Spleen (tissue), 11 donors: ENCODE data around the gene FDX1. TPM values are rescaled to one million over a fixed set of nuclear protein-coding genes. Genes with fewer than 3 reads are reported as not detected.
"Not testable (repeated sequence)": the region's sequence is repeated elsewhere in the genome, so short reads cannot be mapped to it uniquely, and the experiment has no call there.

ENCODE experiments used
- DNase-seq: peaks from one replicate; pipeline ENCODE4 v3.0.0-alpha.2; 2020
- H3K27ac ChIP-seq, 8 donors: fragments of 200-600 bp; sonication (generic) in 7 of 8; 1 replicate in 4 of 8; 2 replicates in 4 of 8; pipeline versions ENCODE4 v1.5.0 to v1.8.0; 2016 to 2021; ENCODE audit warnings: inconsistent platforms in 4 of 8, mild to moderate bottlenecking in 4 of 8, moderate library complexity in 1 of 8
- H3K27me3 ChIP-seq, 7 donors: fragments of 200-600 bp; sonication (generic) in 6 of 7; replicated peaks in 1 of 7; 1 replicate in 4 of 7; 2 replicates in 3 of 7; pipeline versions ENCODE4 v1.5.0 to v1.8.0; 2016 to 2021; ENCODE audit warnings: inconsistent platforms in 3 of 7, mild to moderate bottlenecking in 1 of 7
- H3K36me3 ChIP-seq, 6 donors: fragments of 200-600 bp; sonication (generic) in 5 of 6; 1 replicate in 4 of 6; 2 replicates in 2 of 6; pipeline versions ENCODE4 v1.5.0 to v1.8.0; 2016 to 2021; ENCODE audit warnings: inconsistent platforms in 2 of 6
- H3K4me1 ChIP-seq, 6 donors: fragments of 200-600 bp; sonication (generic) in 5 of 6; 1 replicate in 3 of 6; 2 replicates in 3 of 6; pipeline versions ENCODE4 v1.5.0 to v1.8.0; 2016 to 2021; ENCODE audit warnings: inconsistent platforms in 3 of 6
- H3K4me3 ChIP-seq, 8 donors: fragments of 200-600 bp; sonication (generic) in 7 of 8; 1 replicate in 4 of 8; 2 replicates in 4 of 8; pipeline versions ENCODE4 v1.5.0 to v1.8.0; 2016 to 2021; ENCODE audit warnings: inconsistent platforms in 4 of 8, mild to moderate bottlenecking in 4 of 8, moderate library complexity in 2 of 8
- H3K9me3 ChIP-seq, 8 donors: fragments of 200-600 bp; sonication (generic) in 7 of 8; 1 replicate in 4 of 8; 2 replicates in 4 of 8; pipeline versions ENCODE4 v1.5.0 to v1.8.0; 2016 to 2021; ENCODE audit warnings: inconsistent platforms in 4 of 8
- CTCF ChIP-seq, 11 experiments: fragments of 200-600 bp in 7 of 11; fragments of 450-650 bp in 4 of 11; sonication (generic) in 4 of 11; IDR thresholded peaks in 8 of 11; conservative IDR thresholded peaks in 3 of 11; 1 replicate in 7 of 11; 2 replicates in 4 of 11; pipeline versions ENCODE4 v1.4.0 to v1.8.0; 2016 to 2021; ENCODE audit warnings: antibody characterized with exemption in 11 of 11, inconsistent platforms in 4 of 11, mild to moderate bottlenecking in 1 of 11
- POLR2A ChIP-seq, 3 donors: fragments of 450-650 bp; IDR thresholded peaks; one replicate each; pipeline ENCODE4 v1.5.1; 2017; ENCODE audit warnings: antibody characterized with exemption in 3 of 3, mild to moderate bottlenecking in 1 of 3
- POLR2AphosphoS5 ChIP-seq, 3 donors: sonication (generic); formaldehyde crosslinking; IDR thresholded peaks; one replicate each; pipeline ENCODE4 v1.5.1; 2017; ENCODE audit warnings: antibody characterized with exemption in 3 of 3
- WGBS, 5 donors: extraction: QIAGEN DNeasy Blood & Tissue Kit in 3 of 5; methylation state at CpG; one replicate each; pipeline versions ENCODE4 v1.1.5 to v1.1.7; 2013 to 2018; 5-methylcytosine and 5-hydroxymethylcytosine counted together
- intact Hi-C: fragments of 100-400 bp; cut with DNase I; formaldehyde crosslinking; loops from one replicate; pipeline ENCODE4 v1.15.0; 2023; ENCODE audit warnings: low total_unique reads
- polyA plus RNA-seq, 3 donors: library from polyadenylated mRNA; stranded (reverse); fragments of 200-250 nt; gene quantifications; one replicate each; pipeline ENCODE4 v1.2.1, GENCODE V29; 2013
- total RNA-seq, 7 donors: library from RNA; depleted of rRNA in 3 of 7; stranded (reverse); fragments of >200 nt in 3 of 7; fragmentation: NEBNext Ultra II Directional in 4 of 7; extraction: Animal tissue kit (Norgen Biotek cat#: 25700) in 4 of 7; gene quantifications; one replicate each; pipeline versions ENCODE4 v1.1.0 to v1.2.1, GENCODE V29; 2016 to 2021
- donor health status: healthy with polysubstance abuse.
- donor health status: DM: no; HTN: no; CAD: no; lungs with moderate emphysema.
- donor health status: DM: no; HTN: no; CAD: no.
- donor health status: Bipolar disorder and iron deficiency.
- donor health status: healthy.
- donor health status: DM: no; HTN: no; CAD: no.
- donor health status: DM: yes; HTN: yes; CAD: no.

FDX1 gene
- total and polyA plus RNA-seq, 10 donors, result 7.9 to 15.7 (median 10.3) TPM

GRCh38 chr11:110392056-110392455 lies 37.7 kb upstream of the FDX1 start:
- no peak for DNase-seq
- intact Hi-C loops, result no loop called here
- WGBS, 5 donors, result 69 to 82% (median 71%) methylated on average over 3 of the region's 3 CpGs
- TF ChIP-seq POLR2AphosphoS5 (IDR thresholded peaks at IDR 0.05), result no peak
- Histone ChIP-seq H3K27ac (no peak overlapping the region), H3K4me1 (no peaks in the 10 kb centered on the region), H3K36me3 (no peaks in the 10 kb centered on the region), H3K27me3 (no peaks in the 10 kb centered on the region), H3K9me3 (peaks cover 0 to 6% (median 0%) of the 10 kb centered on the region in 8 donors), H3K4me3 (no peak overlapping the region)

- intact Hi-C loops, H3K36me3 ChIP-seq, H3K4me1 ChIP-seq, H3K9me3 ChIP-seq, H3K27me3 ChIP-seq, H3K4me3 ChIP-seq, DNase-seq: not testable (repeated sequence)
- peak overlapping the region in 4 of 8 donors; percentile 7 to 54 (median 50) for H3K27ac ChIP-seq
- 69 to 75% (median 70%) methylated on average over 8 of the region's 8 CpGs for WGBS, 5 donors
Observed at GRCh38 chr11:110397668-110398286, 32.0 kb upstream of the FDX1 start.

- DNase-seq, H3K36me3 ChIP-seq, H3K27ac ChIP-seq, H3K4me1 ChIP-seq, intact Hi-C loops, H3K27me3 ChIP-seq, H3K4me3 ChIP-seq: not testable (repeated sequence)
- peaks cover 0 to 13% (median 0%) of the 10 kb centered on the region in 8 donors for H3K9me3 ChIP-seq
- 91 to 98% (median 94%) methylated on average over 5 of the region's 5 CpGs for WGBS, 5 donors
Observed at GRCh38 chr11:110403585-110403984, 26.2 kb upstream of the FDX1 start.

- 76 to 93% (median 84%) methylated on average over 4 of the region's 4 CpGs for WGBS, 5 donors
- H3K4me1 ChIP-seq, DNase-seq, H3K27ac ChIP-seq, H3K36me3 ChIP-seq, intact Hi-C loops, H3K4me3 ChIP-seq, H3K27me3 ChIP-seq: not testable (repeated sequence)
- H3K9me3 ChIP-seq, result peaks cover 0 to 13% (median 0%) of the 10 kb centered on the region in 8 donors
Observed at GRCh38 chr11:110405636-110406035, 24.1 kb upstream of the FDX1 start.

GRCh38 chr11:110407315-110407714 lies 22.4 kb upstream of the FDX1 start:
- 79 to 92% (median 86%) methylated on average over 5 of the region's 5 CpGs for WGBS, 5 donors
- Histone ChIP-seq H3K27me3 (no peaks in the 10 kb centered on the region), H3K4me1 (peaks cover 0 to 6% (median 0%) of the 10 kb centered on the region in 6 donors), H3K36me3 (no peaks in the 10 kb centered on the region), H3K4me3 (no peak overlapping the region), H3K9me3 (peaks cover 0 to 13% (median 0%) of the 10 kb centered on the region in 8 donors), H3K27ac (no peak overlapping the region)
- intact Hi-C loops, result no loop called here
- TF ChIP-seq POLR2AphosphoS5 (IDR thresholded peaks at IDR 0.05) (no peak), POLR2A (IDR thresholded peaks at IDR 0.05) (no peak), CTCF (IDR thresholded peaks at IDR 0.05 in 8 of 11, conservative IDR thresholded peaks at IDR 0.05 in 3 of 11) (no peak)
- no peak for DNase-seq

GRCh38 chr11:110409174-110409573 lies 20.6 kb upstream of the FDX1 start:
- Histone ChIP-seq H3K9me3 (peaks cover 0 to 13% (median 0%) of the 10 kb centered on the region in 8 donors), H3K36me3 (no peaks in the 10 kb centered on the region), H3K27me3 (no peaks in the 10 kb centered on the region), H3K4me1 (peaks cover 0 to 6% (median 0%) of the 10 kb centered on the region in 6 donors), H3K27ac (no peak overlapping the region), H3K4me3 (no peak overlapping the region)
- intact Hi-C loops, result no loop called here
- DNase-seq, result no peak
- WGBS, 5 donors, result 23 to 53% (median 24%) methylated on average over 3 of the region's 3 CpGs
- no peak for TF ChIP-seq POLR2AphosphoS5 (IDR thresholded peaks at IDR 0.05)
- no peak for TF ChIP-seq CTCF (IDR thresholded peaks at IDR 0.05 in 8 of 11, conservative IDR thresholded peaks at IDR 0.05 in 3 of 11)
- TF ChIP-seq POLR2A (IDR thresholded peaks at IDR 0.05), result no peak
